OCI-LY3 (cell line): ENCODE measurements around the gene TNFRSF9.

Source experiments
- H2AFZ ChIP-seq: fragments of 200-600, 300-600 bp; shearing (Covaris generic); 2 replicates; pipeline ENCODE4 v1.6.0; 2014; ENCODE audit warnings: antibody characterized with exemption, low read depth, low read length
- H3K27ac ChIP-seq: fragments of 200-600, 300-600 bp; sonication (generic); 2 replicates; pipeline ENCODE4 v1.5.1; 2014; ENCODE audit warnings: mild to moderate bottlenecking, low read length, moderate library complexity, mixed read lengths
- H3K27me3 ChIP-seq: fragments of 200-600, 300-600 bp; sonication (generic); 2 replicates; pipeline ENCODE4 v1.6.1; 2014; ENCODE audit warnings: low read depth, low read length, mixed read lengths
- H3K36me3 ChIP-seq: fragments of 200-600, 300-600 bp; sonication (generic); replicated peaks from 2 replicates; pipeline ENCODE3; 2014; ENCODE audit warnings: low read depth, low read length, mixed read lengths
- H3K4me1 ChIP-seq: fragments of 300-600, 200-600 bp; sonication (generic); 2 replicates; pipeline ENCODE4 v1.6.1; 2014; ENCODE audit warnings: low read length, mixed read lengths
- H3K4me2 ChIP-seq: fragments of 200-600, 300-600 bp; sonication (generic); 2 replicates; pipeline ENCODE4 v1.6.1; 2014; ENCODE audit warnings: low read length, mixed read lengths
- H3K4me3 ChIP-seq: fragments of 300-600, 200-600 bp; sonication (generic); 2 replicates; pipeline ENCODE4 v1.5.1; 2014; ENCODE audit warnings: antibody characterized with exemption, mild to moderate bottlenecking, low read length, moderate library complexity
- H3K79me2 ChIP-seq: fragments of 300-600, 200-600 bp; shearing (Covaris generic); 2 replicates; pipeline ENCODE4 v1.6.1; 2014; ENCODE audit warnings: mild to moderate bottlenecking, low read length, mixed read lengths
- H3K9ac ChIP-seq: fragments of 300-600, 200-600 bp; shearing (Covaris generic); 2 replicates; pipeline ENCODE4 v1.6.0; 2014; ENCODE audit warnings: mild to moderate bottlenecking, low read length, moderate library complexity
- H3K9me3 ChIP-seq: fragments of 200-600, 300-600 bp; shearing (Covaris generic); 2 replicates; pipeline ENCODE4 v1.6.1; 2014; ENCODE audit warnings: low read length, mixed read lengths; ENCODE audit not compliant: insufficient read depth
- H4K20me1 ChIP-seq: fragments of 200-600, 300-600 bp; sonication (generic); 2 replicates; pipeline ENCODE4 v1.6.1; 2016; ENCODE audit warnings: low read length, mixed read lengths; ENCODE audit not compliant: insufficient read depth
- CTCF ChIP-seq: fragments of 200-600, 300-600 bp; sonication (generic); IDR thresholded peaks from 2 replicates; pipeline ENCODE4 v1.5.1; 2014; ENCODE audit warnings: antibody characterized with exemption, low read length, low read depth
- EZH2phosphoT487 ChIP-seq: fragments of 200-600 bp; shearing (Covaris generic); IDR thresholded peaks from 2 replicates; pipeline ENCODE4 v1.6.1; 2018; ENCODE audit warnings: antibody characterized with exemption, mixed run types, low read depth

Gene TNFRSF9

GRCh38 chr1:7985851-7986612, 45.4 kb upstream of the TNFRSF9 start:
- H3K4me1 ChIP-seq = peaks cover 6% of the 10 kb centered on the region
- no peak overlapping the region for H2AFZ ChIP-seq
- H3K79me2 ChIP-seq = peaks cover 7% of the 10 kb centered on the region
- TF ChIP-seq EZH2phosphoT487 (no peak), CTCF (no peak)
- no peak overlapping the region for H3K9ac ChIP-seq
- H3K4me2 ChIP-seq = no peak overlapping the region
- H3K36me3 ChIP-seq = peaks cover 24% of the 10 kb centered on the region
- H3K27ac ChIP-seq = no peak overlapping the region
- H3K4me3 ChIP-seq = no peak overlapping the region
- H3K27me3 ChIP-seq = no peaks in the 10 kb centered on the region
- H4K20me1 ChIP-seq = no peaks in the 10 kb centered on the region
- H3K9me3 ChIP-seq = no peaks in the 10 kb centered on the region

- Histone ChIP-seq H2AFZ (no peak overlapping the region), H3K36me3 (peaks cover 24% of the 10 kb centered on the region), H3K4me3 (no peak overlapping the region), H3K79me2 (peaks cover 7% of the 10 kb centered on the region), H4K20me1 (no peaks in the 10 kb centered on the region), H3K9ac (no peak overlapping the region), H3K27me3 (no peaks in the 10 kb centered on the region), H3K4me2 (no peak overlapping the region), H3K9me3 (no peaks in the 10 kb centered on the region), H3K4me1 (peaks cover 6% of the 10 kb centered on the region), H3K27ac (no peak overlapping the region)
- TF ChIP-seq CTCF (no peak), EZH2phosphoT487 (no peak)
Measured at GRCh38 chr1:7984811-7985210, 44.2 kb upstream of the TNFRSF9 start.

GRCh38 chr1:7983086-7983778, 42.6 kb upstream of the TNFRSF9 start:
- peaks cover 2% of the 10 kb centered on the region; the same call in 1 of the 2 replicates for H3K4me1 ChIP-seq
- H3K9ac ChIP-seq = no peak overlapping the region
- H3K27ac ChIP-seq = no peak overlapping the region
- H3K36me3 ChIP-seq = peaks cover 29% of the 10 kb centered on the region
- H3K27me3 ChIP-seq = no peaks in the 10 kb centered on the region
- H3K9me3 ChIP-seq = no peaks in the 10 kb centered on the region
- peaks cover 7% of the 10 kb centered on the region for H3K79me2 ChIP-seq
- no peak overlapping the region for H3K4me3 ChIP-seq
- H4K20me1 ChIP-seq = no peaks in the 10 kb centered on the region
- no peak overlapping the region for H3K4me2 ChIP-seq
- TF ChIP-seq CTCF = no peak
- TF ChIP-seq EZH2phosphoT487 = no peak
- H2AFZ ChIP-seq = no peak overlapping the region

- no peaks in the 10 kb centered on the region for H4K20me1 ChIP-seq
- H3K4me3 ChIP-seq = no peak overlapping the region
- H3K27me3 ChIP-seq = no peaks in the 10 kb centered on the region
- H3K4me1 ChIP-seq = peaks cover 2% of the 10 kb centered on the region; the same call in 1 of the 2 replicates
- H3K79me2 ChIP-seq = peaks cover 7% of the 10 kb centered on the region
- H3K4me2 ChIP-seq = no peak overlapping the region
- no peak overlapping the region for H3K27ac ChIP-seq
- no peak for TF ChIP-seq EZH2phosphoT487
- TF ChIP-seq CTCF = no peak
- peaks cover 27% of the 10 kb centered on the region for H3K36me3 ChIP-seq
- H3K9me3 ChIP-seq = no peaks in the 10 kb centered on the region
- no peak overlapping the region for H3K9ac ChIP-seq
- H2AFZ ChIP-seq = no peak overlapping the region
Measured at GRCh38 chr1:7980984-7981383, 40.3 kb upstream of the TNFRSF9 start.
